Activated effector memory CD4-positive, alpha-beta T cell treated with Interleukin-2 at 50 U/mL for 16 hours (primary cell): ENCODE measurements around the gene STPG4.

Experiments
- DNase-seq: peaks from one replicate; pipeline ENCODE4 v3.0.0-alpha.2; 2020

The STPG4 gene

GRCh38 chr2:47049502-47049901, 105.6 kb downstream of the STPG4 start:
- DNase-seq, result no peak

GRCh38 chr2:47048801-47049480, 106.2 kb downstream of the STPG4 start:
- no peak for DNase-seq

- no peak for DNase-seq
These were observed 108.8 kb downstream of the STPG4 start for GRCh38 chr2:47046271-47046670.

GRCh38 chr2:47043891-47044239, 111.2 kb downstream of the STPG4 start:
- DNase-seq, result no peak

- no peak for DNase-seq
These were observed 111.8 kb downstream of the STPG4 start for GRCh38 chr2:47043142-47043890.

GRCh38 chr2:47041891-47042684, 113.0 kb downstream of the STPG4 start:
- no peak for DNase-seq

GRCh38 chr2:47041063-47041462, 114.0 kb downstream of the STPG4 start:
- no peak for DNase-seq

GRCh38 chr2:47040651-47041050, 114.5 kb downstream of the STPG4 start:
- no peak for DNase-seq

- DNase-seq, result no peak
These were observed 115.1 kb downstream of the STPG4 start for GRCh38 chr2:47039913-47040562.

GRCh38 chr2:47039489-47039870, 115.6 kb downstream of the STPG4 start:
- DNase-seq, result no peak

- DNase-seq, result no peak
These were observed 116.2 kb downstream of the STPG4 start for GRCh38 chr2:47038656-47039488.

- no peak for DNase-seq
These were observed 117.4 kb downstream of the STPG4 start for GRCh38 chr2:47037678-47038077.
